Activated naive CD4-positive, alpha-beta T cell treated with anti-CD3 and anti-CD28 coated beads, Interleukin-2, amount 50 U/mL, for 16 hours (primary cell): Measurements from ENCODE around the gene RAB1B.
A peak's percentile ranks its signal among the peaks of the same experiment; 100 is the strongest.
"Not testable (repeated sequence)": the region's sequence is repeated elsewhere in the genome, so short reads cannot be mapped to it uniquely, and the experiment has no call there.

Experiments used
- DNase-seq: peaks from one replicate; pipeline ENCODE4 v3.0.0-alpha.2; 2020

Gene RAB1B

GRCh38 chr11:66239998-66240780 lies 28.2 kb upstream of the RAB1B start:
- no peak for DNase-seq

- no peak for DNase-seq
These were observed 27.7 kb upstream of the RAB1B start for GRCh38 chr11:66240781-66241136.

GRCh38 chr11:66242095-66242765 lies 26.2 kb upstream of the RAB1B start:
- no peak for DNase-seq

- DNase-seq = no peak
These were observed 24.5 kb upstream of the RAB1B start for GRCh38 chr11:66243782-66244535.

GRCh38 chr11:66247295-66247694 lies 21.1 kb upstream of the RAB1B start:
- no peak for DNase-seq

GRCh38 chr11:66247801-66248200 lies 20.6 kb upstream of the RAB1B start:
- DNase-seq = no peak

- no peak for DNase-seq
These were observed 19.5 kb upstream of the RAB1B start for GRCh38 chr11:66248903-66249302.

GRCh38 chr11:66251809-66252208 lies 16.6 kb upstream of the RAB1B start:
- DNase-seq = no peak

- DNase-seq = not testable (repeated sequence)
These were observed 15.4 kb upstream of the RAB1B start for GRCh38 chr11:66253081-66253480.

GRCh38 chr11:66258473-66258893 lies 10.0 kb upstream of the RAB1B start:
- no peak for DNase-seq

- no peak for DNase-seq
These were observed 9.2 kb upstream of the RAB1B start for GRCh38 chr11:66259225-66259624.

GRCh38 chr11:66259956-66260355 lies 8.5 kb upstream of the RAB1B start:
- no peak for DNase-seq

GRCh38 chr11:66261578-66261977 lies 6.9 kb upstream of the RAB1B start:
- no peak for DNase-seq

GRCh38 chr11:66262191-66262590 lies 6.2 kb upstream of the RAB1B start:
- DNase-seq = no peak

GRCh38 chr11:66262696-66263095 lies 5.7 kb upstream of the RAB1B start:
- no peak for DNase-seq

- DNase-seq = no peak
These were observed 5.2 kb upstream of the RAB1B start for GRCh38 chr11:66263231-66263630.

- DNase-seq = no peak
These were observed 4.7 kb upstream of the RAB1B start for GRCh38 chr11:66263785-66264184.

- DNase-seq = no peak
These were observed 4.1 kb upstream of the RAB1B start for GRCh38 chr11:66264383-66264782.

- peak; percentile 43 for DNase-seq
These were observed 3.5 kb upstream of the RAB1B start for GRCh38 chr11:66264914-66265313.

- no peak for DNase-seq
These were observed 2.7 kb upstream of the RAB1B start for GRCh38 chr11:66265531-66266377.

GRCh38 chr11:66266378-66267038 lies 1.9 kb upstream of the RAB1B start:
- no peak for DNase-seq

GRCh38 chr11:66267039-66267378 lies 1.4 kb upstream of the RAB1B start:
- no peak for DNase-seq
